Measurements from ENCODE around the gene SEC24A.
A peak's percentile ranks its signal among the peaks of the same experiment; 100 is the strongest.
"Not testable (repeated sequence)": the region's sequence is repeated elsewhere in the genome, so short reads cannot be mapped to it uniquely, and the experiment has no call there.

Gene SEC24A

DNA sequence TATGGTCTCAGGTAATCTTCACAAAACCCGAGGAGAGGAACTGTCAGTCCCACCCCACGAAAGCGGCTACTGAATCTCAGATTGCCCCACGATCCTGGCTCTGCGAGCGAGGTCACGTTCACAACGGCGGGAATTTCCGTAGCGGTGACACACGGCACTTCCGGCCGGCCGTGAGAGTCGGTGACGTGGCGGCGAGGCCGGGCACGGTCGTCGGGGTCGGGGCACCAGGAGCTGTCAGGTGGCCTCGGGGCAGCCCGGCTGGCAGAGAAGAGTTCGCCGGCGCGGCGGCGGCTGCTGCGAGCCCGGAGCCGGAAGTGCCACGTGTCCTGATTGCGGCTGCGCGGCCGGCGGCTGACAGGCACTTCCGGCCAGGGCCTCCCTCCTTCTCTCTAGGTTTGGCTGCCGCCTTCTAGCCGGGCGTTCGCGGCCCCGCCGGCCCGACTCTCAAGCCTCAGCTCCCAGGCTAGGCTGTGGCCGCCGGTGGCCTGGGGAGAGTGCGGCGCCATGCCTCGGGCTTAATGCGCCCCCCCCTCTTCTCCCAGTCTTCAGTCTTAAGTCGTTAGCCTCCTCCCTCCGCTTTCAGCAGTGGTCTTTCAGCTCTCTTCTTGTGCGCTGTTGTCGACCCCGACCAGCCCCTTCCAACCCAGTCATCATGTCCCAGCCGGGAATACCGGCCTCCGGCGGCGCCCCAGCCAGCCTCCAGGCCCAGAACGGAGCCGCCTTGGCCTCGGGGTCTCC, at the start of gene SEC24A:
TSS of gene SEC24A (plus strand) at position 361 of the 738 bp plus-strand sequence. CDS start at position 653, 292 bp downstream.
- DNase-seq = peak; percentile 69

DNA sequence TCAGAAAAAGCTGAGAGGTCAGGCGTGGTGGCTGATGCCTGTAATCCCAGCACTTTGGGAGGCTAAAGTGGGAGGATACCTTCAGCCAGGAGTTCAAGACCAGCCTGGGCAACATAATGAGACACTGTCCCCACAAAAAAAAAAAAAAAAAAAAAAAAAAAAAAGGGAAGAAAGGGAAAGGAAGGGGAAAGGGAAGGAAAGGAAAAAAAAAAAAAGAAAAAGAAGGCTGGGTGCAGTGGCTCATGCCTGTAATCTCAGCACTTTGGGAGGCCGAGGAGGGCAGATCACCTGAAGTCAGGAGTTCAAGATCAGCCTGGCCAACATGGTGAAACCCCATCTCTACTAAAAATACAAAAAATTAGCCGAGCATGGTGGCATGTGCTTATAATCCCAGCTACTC, 48.8 kb upstream of the SEC24A start:
- DNase-seq = not testable (repeated sequence)

DNA sequence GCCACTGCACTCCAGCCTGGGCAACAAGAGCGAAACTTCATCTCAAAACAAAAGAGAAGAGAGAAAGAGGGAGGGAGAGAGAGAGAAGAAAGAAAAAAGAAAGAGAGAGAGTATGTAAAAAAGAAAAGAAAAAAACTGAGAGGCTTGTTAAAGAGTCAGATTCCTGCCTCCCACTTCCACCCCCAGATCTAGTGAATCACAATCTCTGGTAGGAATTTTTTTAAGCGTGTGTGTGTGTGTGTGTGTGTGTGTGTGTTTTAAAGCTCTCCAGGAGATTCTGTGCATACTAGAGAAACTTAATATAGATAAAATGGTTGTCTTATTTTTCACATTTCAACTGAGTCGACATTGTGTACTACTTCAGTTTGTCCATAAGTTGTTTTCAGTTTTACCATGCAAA, 48.0 kb upstream of the SEC24A start:
- no peak for DNase-seq

DNA sequence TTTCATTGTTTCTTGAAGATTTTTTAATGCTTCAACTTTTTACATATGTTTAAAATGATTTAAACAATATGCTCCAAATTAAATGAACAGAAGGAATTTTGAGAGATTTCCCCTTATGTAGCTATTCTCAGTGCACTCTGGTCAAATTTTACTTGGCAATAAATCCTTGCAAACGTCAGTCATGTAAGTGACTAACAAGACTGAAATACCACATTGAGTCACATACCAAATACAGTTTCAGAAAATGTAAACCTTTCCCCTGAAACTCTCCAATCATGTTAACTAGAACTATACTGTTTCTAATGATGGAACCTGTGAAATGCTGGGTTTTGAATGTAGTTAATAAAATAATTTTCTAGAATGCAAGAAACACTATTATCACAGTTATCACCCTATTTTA, 45.5 kb upstream of the SEC24A start:
- no peak for DNase-seq

DNA sequence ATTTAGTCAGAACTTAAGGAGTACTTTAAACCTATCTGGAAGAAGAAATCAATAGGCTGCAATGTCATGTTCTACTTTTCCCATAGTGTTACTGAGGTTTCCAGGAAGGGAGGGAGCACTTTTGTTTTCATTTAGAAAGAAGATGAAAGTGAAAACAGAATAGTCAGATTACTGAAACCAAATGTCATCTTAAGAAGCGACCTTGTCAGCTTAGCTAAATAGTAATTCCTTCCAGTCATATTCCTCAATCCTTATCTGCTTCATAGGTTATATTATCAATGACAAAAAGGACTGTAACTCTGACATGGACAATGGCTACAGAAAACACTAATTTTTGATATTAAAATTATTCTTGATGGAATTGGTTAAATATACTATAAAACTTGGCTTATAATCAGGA, 43.7 kb upstream of the SEC24A start:
- DNase-seq = no peak

DNA sequence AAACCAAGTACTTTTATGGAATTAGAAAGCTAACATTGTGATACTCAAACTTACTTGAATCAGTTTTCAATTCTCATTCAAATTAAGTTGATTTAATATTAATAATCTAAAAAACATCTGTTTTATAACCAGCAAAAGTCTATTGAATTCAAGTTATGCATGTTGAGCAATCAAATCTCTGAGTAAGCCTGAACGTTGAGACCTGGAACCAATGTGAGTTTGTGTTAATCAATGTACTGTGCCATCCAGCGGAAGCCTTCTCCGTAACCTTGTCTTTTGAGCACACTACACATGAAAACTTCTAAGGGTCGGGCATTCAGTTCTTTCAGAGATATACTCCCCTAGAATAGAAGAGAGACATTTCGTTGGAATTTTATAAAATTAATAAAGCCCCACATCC, 41.9 kb upstream of the SEC24A start:
- no peak for DNase-seq

DNA sequence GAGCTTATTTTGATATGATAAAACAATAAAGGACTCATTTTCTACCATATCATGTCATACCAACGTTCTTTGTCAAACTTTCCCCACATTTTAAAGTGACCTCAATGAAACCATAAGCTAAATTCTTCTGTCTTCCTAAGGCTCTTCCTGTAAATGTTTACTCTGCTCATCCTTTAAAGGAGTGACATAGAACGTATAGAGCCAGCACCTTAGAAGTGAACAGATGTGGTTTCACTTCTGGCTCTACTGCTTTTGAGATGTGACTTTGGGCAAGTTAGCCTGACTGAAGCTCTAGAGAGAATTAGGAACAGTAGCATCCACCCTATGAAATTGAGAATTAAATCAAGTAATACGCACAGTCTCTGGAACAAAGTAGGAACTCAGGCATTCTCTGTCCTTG, 40.0 kb upstream of the SEC24A start:
- no peak for DNase-seq

DNA sequence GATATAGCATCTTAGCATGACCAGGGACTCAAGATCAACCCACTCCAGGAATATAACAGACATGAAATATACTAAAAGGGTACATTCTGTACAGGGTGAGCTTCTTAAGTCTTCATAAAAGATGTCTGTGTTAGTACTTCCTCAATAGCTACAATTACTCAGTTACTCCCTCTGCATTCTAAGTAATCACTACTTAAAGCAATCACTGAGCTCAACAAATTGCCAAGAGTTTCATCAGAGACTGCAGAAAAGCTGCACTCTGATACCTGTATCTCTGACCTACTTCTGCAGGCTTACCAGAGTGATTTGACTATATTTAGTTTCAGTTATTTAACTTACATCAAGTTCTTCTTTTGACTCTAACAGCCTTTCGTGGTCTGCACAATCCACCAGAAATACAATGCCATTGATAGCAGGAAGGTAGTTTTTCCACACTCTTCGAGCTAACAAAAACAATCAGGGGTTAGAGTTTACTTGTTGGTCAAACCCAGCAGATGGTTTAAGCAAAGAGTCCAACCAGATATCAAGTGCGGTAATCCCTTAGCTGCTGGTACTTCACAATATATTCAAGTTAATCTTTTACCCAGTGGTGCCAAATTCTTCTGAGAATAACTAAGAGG, 39.2 kb upstream of the SEC24A start:
- DNase-seq = no peak

DNA sequence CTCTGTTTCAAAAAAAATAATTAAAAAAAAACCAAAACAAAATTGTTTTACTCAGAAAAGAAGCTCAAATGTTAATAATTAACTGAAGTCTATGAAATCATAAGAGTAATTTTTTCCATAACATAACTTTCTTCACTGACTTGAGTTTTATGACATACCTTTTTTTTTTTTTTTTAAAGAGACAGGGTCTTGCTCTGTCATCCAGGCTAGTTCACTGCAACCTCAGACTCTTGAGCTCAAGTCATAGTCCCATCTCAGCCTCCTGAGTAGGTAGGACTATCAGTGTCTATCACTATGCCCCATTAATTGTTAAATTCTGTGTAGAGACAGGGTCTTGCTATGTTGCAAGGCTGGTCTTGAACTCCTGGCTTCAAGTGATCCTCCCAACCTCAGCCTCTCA, 37.9 kb upstream of the SEC24A start:
- no peak for DNase-seq

DNA sequence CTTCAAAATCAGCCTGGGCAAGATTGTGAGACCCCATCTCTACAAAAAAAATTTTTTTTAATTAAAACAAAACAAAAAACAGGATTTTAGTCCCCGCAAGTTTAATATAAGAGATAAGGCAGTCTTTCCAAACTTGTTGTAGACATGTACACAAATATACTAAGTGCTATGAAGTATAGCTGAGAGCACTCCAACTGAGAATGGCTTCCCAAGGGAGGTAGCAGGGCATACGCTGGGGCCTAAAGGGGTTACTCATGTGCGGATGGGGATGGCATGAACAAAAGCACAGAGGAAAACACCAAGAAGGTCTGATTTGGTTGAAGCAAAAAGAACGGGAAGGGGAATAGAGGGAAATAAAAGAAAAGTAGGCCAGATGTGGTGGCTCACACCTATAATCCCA, 37.1 kb upstream of the SEC24A start:
- no peak for DNase-seq

DNA sequence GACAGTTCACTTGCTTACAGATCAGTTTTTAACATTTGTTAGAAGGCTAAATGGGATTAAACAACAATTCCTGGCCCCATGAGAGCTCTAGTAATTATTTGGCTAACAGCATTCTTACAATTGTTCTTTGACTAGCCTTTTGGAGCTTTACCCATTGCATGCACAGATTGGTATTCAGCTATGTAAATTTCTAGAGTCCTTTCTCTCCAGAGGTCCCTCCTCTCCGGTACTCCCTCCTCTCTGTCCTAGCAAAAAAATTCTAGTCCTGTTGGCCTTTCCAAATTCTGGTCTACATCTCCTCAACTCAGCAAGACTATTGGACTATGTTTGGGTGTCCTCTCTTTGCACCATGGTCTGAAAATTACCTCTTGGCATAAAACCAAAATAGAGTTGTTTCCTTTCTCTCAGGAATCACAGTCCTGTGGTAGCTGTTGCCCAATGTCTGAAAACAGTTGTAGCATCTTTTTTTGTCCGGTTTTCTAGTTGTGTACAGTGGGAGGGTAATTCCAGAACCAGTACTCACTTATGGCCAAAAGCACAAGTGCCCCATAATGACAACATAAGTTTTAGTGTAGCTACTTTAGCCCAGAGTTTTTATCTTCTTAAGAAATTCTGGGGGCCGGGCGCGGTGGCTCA, 34.0 kb upstream of the SEC24A start:
- DNase-seq = no peak

DNA sequence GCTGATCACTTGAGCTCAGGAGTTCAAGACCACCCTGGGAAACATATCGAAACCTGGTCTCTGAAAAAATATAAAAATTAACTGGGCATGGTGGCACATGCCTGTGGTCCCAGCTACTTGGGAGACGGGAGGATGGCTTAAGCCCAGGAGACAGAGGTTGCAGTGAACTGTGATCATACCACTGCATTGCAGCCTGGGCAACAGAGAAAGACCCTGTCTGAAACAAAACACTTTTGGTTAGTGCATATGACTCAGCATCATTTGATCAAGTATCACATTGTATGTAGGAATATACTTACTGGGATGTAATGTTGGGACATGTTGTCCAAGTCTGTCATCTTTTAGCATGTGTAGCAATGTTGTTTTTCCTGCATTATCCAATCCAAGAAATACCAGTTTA, 28.0 kb upstream of the SEC24A start:
- no peak for DNase-seq

DNA sequence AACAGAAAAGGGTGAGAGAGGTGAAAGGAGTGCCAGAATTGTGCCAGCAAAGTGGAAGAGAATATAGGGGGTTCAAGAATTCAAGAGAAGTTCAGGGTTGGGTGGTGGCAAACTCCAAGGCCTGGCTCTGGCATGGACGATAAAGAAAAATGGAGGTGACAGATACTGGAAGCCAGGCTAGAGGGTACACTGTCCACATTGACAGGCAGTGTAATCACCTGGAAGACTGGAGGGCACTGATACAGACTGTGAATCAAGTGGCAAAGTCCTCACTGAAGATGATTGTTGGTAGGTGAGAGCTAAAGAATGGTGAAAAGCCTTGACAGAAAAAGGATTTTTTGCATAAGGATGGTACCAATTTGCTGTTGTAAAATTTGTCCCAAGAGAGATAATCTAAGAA, 23.0 kb upstream of the SEC24A start:
- no peak for DNase-seq

DNA sequence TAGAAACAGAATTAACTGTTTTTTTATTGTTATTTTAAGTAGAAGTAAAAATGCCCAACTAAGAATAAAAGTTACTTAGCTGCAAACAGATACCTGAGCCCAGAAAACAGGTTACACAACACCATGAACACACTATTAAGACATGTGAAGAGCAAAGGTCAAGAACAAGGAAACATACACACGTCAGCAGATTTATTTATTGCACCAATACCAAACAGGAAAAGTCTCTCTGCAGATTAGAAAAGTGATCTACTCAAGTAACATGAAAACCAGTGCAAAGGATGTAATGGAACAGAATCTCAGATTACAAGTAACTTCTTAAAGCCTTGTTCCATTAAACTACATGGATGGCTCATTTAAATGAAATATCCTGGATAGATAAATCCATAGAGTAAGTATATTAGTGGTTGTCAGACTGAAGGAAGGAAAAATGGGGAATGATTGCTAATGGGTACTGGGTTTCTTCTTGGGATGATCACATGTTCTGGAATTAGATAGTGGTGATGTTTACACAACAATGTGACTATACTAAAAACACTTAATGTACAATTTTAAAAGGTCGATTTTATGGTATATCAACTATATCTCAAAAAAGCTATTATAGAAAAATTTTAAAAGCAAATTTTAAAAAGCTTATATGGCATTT, 22.1 kb upstream of the SEC24A start:
- no peak for DNase-seq

DNA sequence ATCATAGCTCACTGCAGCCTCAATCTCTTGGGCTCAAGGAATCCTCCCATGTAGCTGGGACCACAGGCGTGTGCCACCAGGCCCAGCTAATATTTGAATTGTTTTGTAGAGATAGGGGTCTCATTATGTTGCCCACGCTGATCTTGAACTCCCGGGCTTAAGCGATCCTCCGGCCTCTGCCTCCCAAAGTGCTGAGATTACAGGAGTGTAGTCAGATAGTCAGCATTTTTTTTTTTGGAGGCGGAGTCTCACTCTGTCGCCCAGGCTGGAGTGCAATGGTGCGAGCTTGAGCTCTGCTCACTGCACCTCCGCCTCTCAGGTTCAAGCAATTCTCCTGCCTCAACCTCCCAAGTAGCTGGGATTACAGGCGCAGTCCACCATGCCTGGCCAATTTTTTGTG, 14.4 kb upstream of the SEC24A start:
- no peak for DNase-seq

DNA sequence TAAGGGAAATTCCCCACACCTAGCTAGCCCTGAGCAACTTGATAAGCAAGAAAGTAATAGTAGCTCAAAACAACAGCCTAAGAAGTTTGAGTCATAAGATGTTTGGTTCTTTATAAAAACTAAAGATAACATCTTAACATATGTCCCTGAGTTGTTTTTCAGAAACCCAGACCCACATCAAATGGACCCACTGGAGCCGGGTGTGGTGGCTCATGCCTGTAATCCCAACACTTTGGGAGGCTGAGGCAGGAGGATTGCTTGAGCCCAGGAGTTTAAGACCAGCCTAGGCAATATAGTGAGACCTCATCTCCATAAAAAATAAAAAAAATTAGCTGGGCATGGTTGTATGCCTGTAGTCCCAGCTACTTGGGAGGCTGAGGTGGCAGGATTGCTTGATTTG, 13.2 kb upstream of the SEC24A start:
- not testable (repeated sequence) for DNase-seq

DNA sequence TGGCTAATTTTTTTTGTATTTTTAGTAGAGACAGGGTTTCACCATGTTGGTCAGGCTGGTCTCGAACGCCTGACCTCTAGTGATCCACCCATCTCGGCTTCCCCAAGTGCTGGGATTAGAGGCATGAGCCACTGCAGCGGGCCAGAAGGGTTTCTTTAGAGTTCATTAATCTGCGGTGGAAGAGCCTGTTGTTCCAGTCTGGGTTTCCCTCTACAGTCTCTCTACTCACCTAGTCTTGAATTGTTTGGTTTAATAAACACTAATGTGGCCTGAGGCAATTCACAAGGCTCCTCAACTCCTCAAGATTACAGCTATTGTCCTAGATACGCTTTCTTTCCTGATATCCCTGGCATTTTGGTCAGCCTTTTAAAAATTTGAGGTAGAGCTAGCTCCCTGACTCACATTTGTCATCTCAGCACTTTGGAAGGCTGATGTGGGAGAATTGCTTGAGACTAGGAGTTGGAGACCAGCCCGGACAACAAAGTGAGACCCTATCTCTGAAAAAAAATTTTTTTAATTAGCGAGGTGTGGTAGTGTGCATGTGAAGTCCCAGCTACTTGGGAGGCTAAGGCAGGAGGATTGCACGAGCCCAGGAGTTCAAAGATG, 11.4 kb upstream of the SEC24A start:
- DNase-seq = no peak

DNA sequence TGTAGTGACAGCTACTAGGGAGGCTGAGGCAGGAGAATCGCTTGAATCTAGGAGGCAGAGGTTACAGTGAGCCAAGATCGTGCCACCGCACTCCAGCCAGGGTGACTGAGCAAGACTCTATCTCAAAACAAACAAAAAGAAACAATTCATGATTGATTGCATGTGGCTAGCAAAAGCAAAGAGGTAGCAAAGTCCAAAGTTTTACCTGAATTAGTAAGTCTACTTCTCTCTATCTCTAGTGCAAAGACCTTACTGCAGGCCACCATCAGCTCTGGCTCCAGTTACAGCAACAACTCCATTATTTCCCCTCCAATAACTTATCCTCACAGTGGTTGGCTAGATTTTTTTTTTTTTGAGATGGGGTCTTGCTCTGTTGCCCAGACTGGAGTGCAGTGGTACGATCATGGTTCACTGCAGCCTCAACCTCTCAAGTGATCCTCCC, 9.8 kb upstream of the SEC24A start:
- DNase-seq = no peak

DNA sequence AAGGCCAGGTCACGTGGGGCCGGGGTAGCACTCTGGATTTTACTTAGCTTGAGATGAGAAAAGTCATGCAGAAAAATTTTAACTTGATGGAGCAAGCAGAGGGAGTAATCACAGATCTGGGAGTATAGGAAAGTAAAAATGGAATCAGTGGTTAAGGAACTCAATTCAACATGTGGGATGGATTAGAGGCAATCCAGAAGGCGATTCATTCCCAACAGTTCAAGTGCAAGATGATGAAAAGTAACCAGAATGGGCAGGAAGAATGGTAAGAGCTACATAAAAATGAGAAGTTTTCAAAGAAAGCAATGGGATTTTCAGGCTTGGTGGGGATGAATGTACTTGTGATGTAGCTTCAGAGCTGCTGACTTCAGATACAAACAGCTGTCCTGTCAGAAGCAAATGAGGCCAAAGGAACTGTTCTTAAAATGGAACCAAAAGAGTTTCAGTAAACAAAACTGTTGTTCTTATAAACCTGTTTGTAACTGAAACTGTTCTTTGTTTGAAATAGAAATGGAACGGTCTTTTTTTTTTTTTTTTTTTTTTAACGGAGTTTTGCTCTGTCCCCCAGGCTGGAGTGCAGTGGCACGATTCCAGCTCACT, 5.6 kb upstream of the SEC24A start:
- no peak for DNase-seq

DNA sequence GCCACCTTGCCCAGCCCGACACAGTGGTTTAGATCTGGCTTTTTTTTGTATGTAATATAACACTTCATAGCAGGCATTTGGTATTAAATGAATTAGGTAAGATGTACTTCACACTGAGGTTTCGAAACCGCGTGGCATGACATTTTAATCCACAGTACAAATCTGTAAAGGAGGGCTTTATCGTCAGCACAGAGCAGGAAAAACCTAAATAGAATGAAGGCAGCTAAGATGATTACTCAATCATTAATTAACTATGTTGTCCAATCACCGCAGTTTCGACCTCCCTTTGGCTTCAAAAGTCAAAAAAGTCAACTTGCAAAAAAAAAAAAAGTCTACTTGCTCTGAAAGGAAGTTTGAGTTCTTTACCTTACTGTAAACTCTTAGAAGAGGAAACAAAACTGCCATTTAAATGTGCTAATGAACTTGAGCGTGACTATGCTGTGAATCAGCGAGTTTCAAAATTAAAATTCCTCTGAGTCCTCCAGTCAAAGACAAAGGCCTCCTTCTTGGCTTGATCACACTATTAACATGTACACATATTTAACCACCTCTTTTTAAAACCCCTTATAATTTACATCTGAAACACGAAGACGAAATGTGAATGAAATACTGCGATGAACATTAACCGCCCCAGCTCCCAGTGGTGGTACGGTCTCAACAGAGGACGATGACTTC, 698 bp upstream of the SEC24A start:
- DNase-seq = no peak

DNA sequence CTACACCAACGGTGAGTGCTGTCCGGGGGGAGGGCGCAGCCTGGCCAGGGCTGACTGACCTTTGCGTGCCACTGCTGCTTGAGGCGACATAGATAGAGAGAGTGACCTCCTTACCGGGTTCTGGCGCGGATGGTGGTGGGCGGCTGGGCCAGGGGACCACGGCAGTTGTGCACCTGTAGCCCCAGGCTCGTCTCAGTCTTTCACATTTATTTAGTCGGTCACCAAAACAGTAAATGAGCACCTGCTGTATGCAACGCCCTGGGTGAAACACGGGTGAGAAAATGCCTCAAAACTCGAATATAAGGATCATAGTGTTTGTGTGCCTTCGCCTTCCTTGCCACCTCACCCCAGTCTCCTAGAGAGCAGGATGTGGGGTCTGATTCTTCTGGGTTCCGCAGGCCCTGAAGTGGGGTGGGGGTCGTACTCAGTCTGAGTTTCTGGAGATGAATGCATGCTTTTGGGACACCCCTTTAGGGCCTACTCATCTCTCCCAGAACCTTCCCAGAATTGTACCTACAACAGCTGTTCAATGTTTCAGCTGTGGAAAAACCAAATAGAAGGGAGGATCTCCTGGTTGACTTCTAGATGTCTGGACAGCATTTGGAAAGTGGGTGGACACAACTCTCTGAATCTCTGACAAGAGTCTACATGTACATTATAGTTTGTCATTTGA, 714 bp downstream of the SEC24A start:
- DNase-seq = no peak

DNA sequence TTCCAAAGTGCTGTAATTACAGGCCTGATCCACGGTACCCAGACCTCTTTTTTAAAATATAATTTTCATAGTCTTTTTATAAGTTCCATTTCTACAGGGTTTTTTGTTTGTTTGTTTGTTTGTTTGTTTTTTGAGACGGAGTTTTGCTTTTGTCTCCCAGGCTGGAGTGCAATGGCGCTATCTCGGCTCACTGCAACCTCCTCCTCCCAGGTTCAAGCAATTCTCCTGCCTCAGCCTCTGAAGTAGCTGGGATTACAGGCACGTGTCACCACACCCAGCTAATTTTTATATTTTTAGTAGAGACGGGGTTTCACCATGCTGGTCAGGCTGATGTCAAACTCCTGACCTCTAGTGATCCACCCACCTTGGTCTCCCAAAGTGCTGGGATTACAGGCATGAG, 2.1 kb downstream of the SEC24A start:
- DNase-seq = not testable (repeated sequence)
